HG02678 (cell line): Measurements from ENCODE around the gene CCBE1.
A peak's percentile ranks its signal among the peaks of the same experiment; 100 is the strongest.
"Not testable (repeated sequence)": the region's sequence is repeated elsewhere in the genome, so short reads cannot be mapped to it uniquely, and the experiment has no call there.

Source experiments
- ATAC-seq: cut with Tn5 transposase; IDR thresholded peaks from one replicate; pipeline ENCODE4 v1.9.1; 2021; ENCODE audit warnings: mild to moderate bottlenecking, moderate library complexity; ENCODE audit not compliant: unreplicated experiment

Gene CCBE1

GRCh38 chr18:59697236-59697932 is at the start of gene CCBE1:
Gene CCBE1 (minus strand): TSS chr18:59697423.
- ATAC-seq, result peak; percentile 63

- no peak for ATAC-seq
These were observed 47.1 kb upstream of the CCBE1 start for GRCh38 chr18:59744271-59744721.

- no peak for ATAC-seq
These were observed 46.3 kb upstream of the CCBE1 start for GRCh38 chr18:59743566-59743965.

GRCh38 chr18:59742325-59743111 is 45.3 kb upstream of the CCBE1 start:
- no peak for ATAC-seq

- no peak for ATAC-seq
These were observed 42.9 kb upstream of the CCBE1 start for GRCh38 chr18:59740141-59740540.

GRCh38 chr18:59737776-59738300 is 40.6 kb upstream of the CCBE1 start:
- ATAC-seq, result no peak

- not testable (repeated sequence) for ATAC-seq
These were observed 40.1 kb upstream of the CCBE1 start for GRCh38 chr18:59737335-59737734.

- no peak for ATAC-seq
These were observed 38.8 kb upstream of the CCBE1 start for GRCh38 chr18:59736061-59736460.

GRCh38 chr18:59735269-59735860 is 38.1 kb upstream of the CCBE1 start:
- ATAC-seq, result no peak

- ATAC-seq, result no peak
These were observed 36.2 kb upstream of the CCBE1 start for GRCh38 chr18:59733421-59733820.

GRCh38 chr18:59730896-59731295 is 33.7 kb upstream of the CCBE1 start:
- no peak for ATAC-seq

GRCh38 chr18:59729781-59730180 is 32.6 kb upstream of the CCBE1 start:
- no peak for ATAC-seq

- ATAC-seq, result no peak
These were observed 31.6 kb upstream of the CCBE1 start for GRCh38 chr18:59728816-59729215.

- no peak for ATAC-seq
These were observed 27.9 kb upstream of the CCBE1 start for GRCh38 chr18:59725142-59725541.

- ATAC-seq, result no peak
These were observed 26.9 kb upstream of the CCBE1 start for GRCh38 chr18:59724103-59724502.

GRCh38 chr18:59721931-59722330 is 24.7 kb upstream of the CCBE1 start:
- ATAC-seq, result no peak

GRCh38 chr18:59721211-59721610 is 24.0 kb upstream of the CCBE1 start:
- ATAC-seq, result no peak

- ATAC-seq, result no peak
These were observed 22.4 kb upstream of the CCBE1 start for GRCh38 chr18:59719544-59720181.

GRCh38 chr18:59718464-59719157 is 21.4 kb upstream of the CCBE1 start:
- no peak for ATAC-seq

GRCh38 chr18:59718108-59718463 is 20.9 kb upstream of the CCBE1 start:
- no peak for ATAC-seq

GRCh38 chr18:59717291-59717690 is 20.1 kb upstream of the CCBE1 start:
- no peak for ATAC-seq
